Breast epithelium (tissue), 4 donors: Measurements from ENCODE around the gene PMCH. TPM values are rescaled to one million over a fixed set of nuclear protein-coding genes. Genes with fewer than 3 reads are reported as not detected.
A peak's percentile ranks its signal among the peaks of the same experiment; 100 is the strongest.
"Not testable (repeated sequence)": the region's sequence is repeated elsewhere in the genome, so short reads cannot be mapped to it uniquely, and the experiment has no call there.

ENCODE experiments used
- DNase-seq, 2 donors: peaks; one replicate each; pipeline ENCODE4 v3.0.0-alpha.2; 2019; ENCODE audit warnings: low spot score in 2 of 2
- H3K27ac ChIP-seq, 2 donors: fragments of 200-600 bp; sonication (generic) in 1 of 2; one replicate each; pipeline ENCODE4 v1.5.1; 2016 to 2019; ENCODE audit warnings: mild to moderate bottlenecking in 1 of 2
- H3K27me3 ChIP-seq, 2 donors: fragments of 200-600 bp; sonication (generic) in 1 of 2; one replicate each; pipeline versions ENCODE4 v1.5.1 to v1.6.0; 2017 to 2019; ENCODE audit warnings: control low read depth in 1 of 2, mild to moderate bottlenecking in 1 of 2
- H3K36me3 ChIP-seq: fragments of 200-600 bp; one replicate; pipeline ENCODE4 v1.5.1; 2019
- H3K4me1 ChIP-seq, 2 donors: fragments of 200-600 bp; sonication (generic); one replicate each; pipeline ENCODE4 v1.5.1; 2016 to 2019; ENCODE audit warnings: control low read depth in 1 of 2
- H3K4me3 ChIP-seq, 3 donors: fragments of 200-600 bp; sonication (generic); 1 replicate in 2 of 3; 2 replicates in 1 of 3; pipeline ENCODE4 v1.5.1; 2016 to 2019; ENCODE audit warnings: mild to moderate bottlenecking in 3 of 3, moderate library complexity in 2 of 3
- H3K9me3 ChIP-seq, 2 donors: fragments of 200-600 bp; sonication (generic) in 1 of 2; one replicate each; pipeline ENCODE4 v1.5.1; 2016 to 2019; ENCODE audit warnings: control low read depth in 1 of 2
- POLR2A ChIP-seq: fragments of 450-650 bp; IDR thresholded peaks from one replicate; pipeline ENCODE4 v1.6.1; 2016; ENCODE audit warnings: antibody characterized with exemption, mild to moderate bottlenecking, moderate library complexity
- POLR2AphosphoS5 ChIP-seq, 3 donors: sonication (generic); formaldehyde crosslinking; IDR thresholded peaks; one replicate each; pipeline ENCODE4 v1.6.1; 2017; ENCODE audit warnings: antibody characterized with exemption in 3 of 3
- intact Hi-C: fragments of 100-400 bp; cut with DNase I; formaldehyde crosslinking; loops from one replicate; pipeline ENCODE4 v1.15.1; 2023; ENCODE audit warnings: low total_unique reads
- total RNA-seq, 3 donors: library from RNA; depleted of rRNA; stranded (reverse); fragments of >200 nt; gene quantifications; one replicate each; pipeline ENCODE4 v1.1.0, GENCODE V29; 2016
- TF ChIP-seq, protein P1 (sequence below), 3 donors: fragments of 450-650 bp; IDR thresholded peaks; one replicate each; pipeline ENCODE4 v1.5.1; 2016 to 2017; ENCODE audit warnings: antibody characterized with exemption in 3 of 3, mild to moderate bottlenecking in 3 of 3, moderate library complexity in 3 of 3

The PMCH gene
- total RNA-seq, 3 donors from 2014 or later: not detected

GRCh38 chr12:102171951-102172350 is 25.7 kb downstream of the PMCH start:
- intact Hi-C loops: no loop called here
- DNase-seq: no peak
- TF ChIP-seq POLR2AphosphoS5 (IDR thresholded peaks at IDR 0.05): no peak
- no peak for TF ChIP-seq POLR2A
- TF ChIP-seq, protein P1, sequence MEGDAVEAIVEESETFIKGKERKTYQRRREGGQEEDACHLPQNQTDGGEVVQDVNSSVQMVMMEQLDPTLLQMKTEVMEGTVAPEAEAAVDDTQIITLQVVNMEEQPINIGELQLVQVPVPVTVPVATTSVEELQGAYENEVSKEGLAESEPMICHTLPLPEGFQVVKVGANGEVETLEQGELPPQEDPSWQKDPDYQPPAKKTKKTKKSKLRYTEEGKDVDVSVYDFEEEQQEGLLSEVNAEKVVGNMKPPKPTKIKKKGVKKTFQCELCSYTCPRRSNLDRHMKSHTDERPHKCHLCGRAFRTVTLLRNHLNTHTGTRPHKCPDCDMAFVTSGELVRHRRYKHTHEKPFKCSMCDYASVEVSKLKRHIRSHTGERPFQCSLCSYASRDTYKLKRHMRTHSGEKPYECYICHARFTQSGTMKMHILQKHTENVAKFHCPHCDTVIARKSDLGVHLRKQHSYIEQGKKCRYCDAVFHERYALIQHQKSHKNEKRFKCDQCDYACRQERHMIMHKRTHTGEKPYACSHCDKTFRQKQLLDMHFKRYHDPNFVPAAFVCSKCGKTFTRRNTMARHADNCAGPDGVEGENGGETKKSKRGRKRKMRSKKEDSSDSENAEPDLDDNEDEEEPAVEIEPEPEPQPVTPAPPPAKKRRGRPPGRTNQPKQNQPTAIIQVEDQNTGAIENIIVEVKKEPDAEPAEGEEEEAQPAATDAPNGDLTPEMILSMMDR (IDR thresholded peaks at IDR 0.05): no peak
- Histone ChIP-seq H3K4me1 (no peaks in the 10 kb centered on the region), H3K4me3 (no peak overlapping the region), H3K27ac (no peak overlapping the region), H3K36me3 (no peaks in the 10 kb centered on the region), H3K9me3 (no peaks in the 10 kb centered on the region), H3K27me3 (no peaks in the 10 kb centered on the region)

- no peaks in the 10 kb centered on the region for H3K9me3 ChIP-seq
- H3K4me1 ChIP-seq: no peaks in the 10 kb centered on the region
- H3K4me3 ChIP-seq: no peak overlapping the region
- H3K27ac ChIP-seq: no peak overlapping the region
- no peak for DNase-seq
- no peak for TF ChIP-seq POLR2A
- TF ChIP-seq, protein P1 (IDR thresholded peaks at IDR 0.05): peak in 2 of 3 donors; percentile 38 to 44
- H3K36me3 ChIP-seq: no peaks in the 10 kb centered on the region
- no peaks in the 10 kb centered on the region for H3K27me3 ChIP-seq
- intact Hi-C loops: no loop called here
These were observed 27.6 kb downstream of the PMCH start for GRCh38 chr12:102169922-102170621.

DNA sequence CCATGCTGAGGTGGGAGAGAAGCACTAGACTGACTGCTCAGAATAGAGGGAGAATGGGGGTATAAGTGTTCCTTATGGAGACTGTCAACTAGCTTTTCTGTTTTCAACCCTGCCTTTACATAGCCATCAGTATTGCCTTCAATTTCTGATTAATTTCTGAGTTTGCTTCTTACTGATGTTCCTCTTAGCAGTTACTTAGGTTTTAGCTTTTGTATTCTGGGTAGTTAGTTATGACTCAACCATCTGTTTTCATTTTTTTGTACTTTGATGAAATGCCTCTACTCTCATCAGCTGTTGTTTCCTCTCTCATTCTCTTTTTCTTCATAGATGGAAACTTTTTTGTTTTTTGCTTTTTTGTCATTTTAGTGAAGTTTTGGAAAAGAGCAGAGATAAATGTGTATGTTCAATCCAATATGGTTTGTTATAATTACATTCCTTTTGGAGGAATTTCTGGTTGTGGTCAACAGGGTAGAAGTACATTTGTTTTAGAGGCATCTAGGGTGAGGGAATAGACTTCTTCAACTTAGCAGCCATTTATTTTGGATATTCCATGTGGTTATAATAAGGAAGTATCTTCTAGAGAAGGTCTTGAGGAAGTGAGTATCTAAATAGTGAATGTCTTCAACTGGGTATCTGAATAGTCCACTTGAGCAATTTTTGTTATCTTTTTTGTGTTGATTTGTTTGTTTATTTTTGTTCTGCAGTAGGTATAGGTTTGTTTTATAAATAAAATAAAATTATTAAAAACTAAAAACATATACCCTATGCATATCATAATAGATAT is 29.6 kb downstream of the PMCH start:
- intact Hi-C loops: no loop called here
- H3K4me3 ChIP-seq: no peak overlapping the region
- no peaks in the 10 kb centered on the region for H3K36me3 ChIP-seq
- H3K4me1 ChIP-seq: no peaks in the 10 kb centered on the region
- H3K9me3 ChIP-seq: no peaks in the 10 kb centered on the region
- DNase-seq: no peak
- TF ChIP-seq, protein P1 (IDR thresholded peaks at IDR 0.05): no peak
- TF ChIP-seq POLR2A (no peak), POLR2AphosphoS5 (IDR thresholded peaks at IDR 0.05) (no peak)
- no peaks in the 10 kb centered on the region for H3K27me3 ChIP-seq
- H3K27ac ChIP-seq: peak overlapping the region in 1 of 2 donors; percentile 28

DNA sequence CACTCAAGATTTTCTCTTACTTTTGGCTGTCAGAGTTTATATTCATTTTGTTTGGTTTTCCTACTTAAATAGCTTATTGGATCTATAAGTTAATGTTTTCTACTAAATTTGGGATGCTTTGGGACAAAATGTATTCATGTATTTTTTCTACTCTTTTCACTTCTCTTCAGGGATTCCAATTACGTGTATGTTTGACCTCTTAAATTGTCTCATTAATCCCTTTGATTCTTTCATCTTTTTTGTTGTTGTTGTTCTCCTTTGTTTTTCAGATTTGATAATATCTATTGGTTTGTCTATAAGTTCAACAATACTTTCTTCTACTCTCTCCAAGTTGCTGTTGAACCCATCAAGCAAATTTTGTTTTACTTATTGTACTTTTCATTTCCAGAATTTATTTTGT is 34.2 kb downstream of the PMCH start:
- no peak for DNase-seq
- no peak overlapping the region for H3K27ac ChIP-seq
- TF ChIP-seq, protein P1 (IDR thresholded peaks at IDR 0.05): no peak
- TF ChIP-seq POLR2AphosphoS5 (IDR thresholded peaks at IDR 0.05) (no peak), POLR2A (no peak)
- H3K36me3 ChIP-seq: no peaks in the 10 kb centered on the region
- intact Hi-C loops: no loop called here
- no peaks in the 10 kb centered on the region for H3K4me1 ChIP-seq
- H3K4me3 ChIP-seq: no peak overlapping the region
- no peaks in the 10 kb centered on the region for H3K9me3 ChIP-seq
- no peaks in the 10 kb centered on the region for H3K27me3 ChIP-seq

- DNase-seq, H3K9me3 ChIP-seq, H3K27ac ChIP-seq, intact Hi-C loops, H3K4me1 ChIP-seq, H3K36me3 ChIP-seq, H3K27me3 ChIP-seq, H3K4me3 ChIP-seq: not testable (repeated sequence)
These were observed 42.4 kb downstream of the PMCH start for GRCh38 chr12:102155206-102155605.

DNA sequence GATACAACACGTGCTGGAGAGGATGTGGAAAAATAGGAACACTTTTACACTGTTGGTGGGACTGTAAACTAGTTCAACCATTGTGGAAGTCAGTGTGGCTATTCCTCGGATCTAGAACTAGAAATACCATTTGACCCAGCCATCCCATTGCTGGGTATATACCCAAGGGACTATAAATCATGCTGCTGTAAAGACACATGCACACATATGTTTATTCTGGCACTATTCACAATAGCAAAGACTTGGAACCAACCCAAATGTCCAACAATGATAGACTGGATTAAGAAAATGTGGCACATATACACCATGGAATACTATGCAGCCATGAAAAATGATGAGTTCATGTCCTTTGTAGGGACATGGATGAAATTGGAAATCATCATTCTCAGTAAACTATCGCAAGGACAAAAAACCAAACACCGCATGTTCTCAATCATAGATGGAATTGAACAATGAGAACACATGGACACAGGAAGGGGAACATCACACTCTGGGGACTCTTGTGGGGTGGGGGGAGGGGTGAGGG is 50.5 kb downstream of the PMCH start:
- H3K27ac ChIP-seq, intact Hi-C loops: not testable (repeated sequence)

More for the DNA sequence above, 50.5 kb downstream of the PMCH start:
- not testable (repeated sequence) for DNase-seq, H3K36me3 ChIP-seq, H3K4me3 ChIP-seq, H3K27me3 ChIP-seq, H3K9me3 ChIP-seq, H3K4me1 ChIP-seq
